Esophagus squamous epithelium (tissue), 4 donors: ENCODE results near the gene USP49.

ENCODE experiments used
- CTCF ChIP-seq, 6 experiments: fragments of 450-650 bp in 4 of 6; fragments of 200-600 bp in 2 of 6; sonication (generic) in 2 of 6; IDR thresholded peaks; one replicate each; pipeline ENCODE4 v1.5.1; 2016 to 2019; ENCODE audit warnings: antibody characterized with exemption in 6 of 6, mild to moderate bottlenecking in 4 of 6, moderate library complexity in 4 of 6
- POLR2A ChIP-seq, 4 donors: fragments of 450-650 bp; IDR thresholded peaks; one replicate each; pipeline ENCODE4 v1.6.1; 2017; ENCODE audit warnings: antibody characterized with exemption in 4 of 4, mild to moderate bottlenecking in 4 of 4, moderate library complexity in 3 of 4

GRCh38 chr6:41935193-41935574, 40.0 kb upstream of the USP49 start:
- no peak for TF ChIP-seq CTCF (IDR thresholded peaks at IDR 0.05)
- TF ChIP-seq POLR2A (IDR thresholded peaks at IDR 0.05), result no peak
